AG04450 (cell line): ENCODE data around the gene LEMD2. TPM values are rescaled to one million over a fixed set of nuclear protein-coding genes. Genes with fewer than 3 reads are reported as not detected.

ENCODE experiments used
- CTCF ChIA-PET: fragments of 300-600, 350-600 bp; formaldehyde crosslinking; extraction: SDS; loops from one replicate; lab custom pipeline; 2022; ENCODE audit warnings: antibody characterized with exemption, inconsistent platforms; lab: Charles Lee
- POLR2A ChIA-PET: fragments of 350-600 bp; formaldehyde crosslinking; extraction: SDS; loops from one replicate; lab custom pipeline; 2021; ENCODE audit warnings: antibody characterized with exemption, inconsistent platforms; lab: Yijun Ruan, JAX
- DNase-seq: peaks from one replicate; pipeline ENCODE4 v3.0.0-alpha.2; 2011; ENCODE audit warnings: low read depth, low spot score
- H3K27ac ChIP-seq: one replicate; pipeline ENCODE4 v1.5.1; 2012; ENCODE audit warnings: low read depth, low read length, control low read depth
- H3K27me3 ChIP-seq: one replicate; pipeline ENCODE4 v1.6.0; 2012; ENCODE audit warnings: low read length; ENCODE audit not compliant: control insufficient read depth, insufficient read depth
- H3K4me3 ChIP-seq: 2 replicates; pipeline ENCODE4 v1.5.1; 2011; ENCODE audit warnings: mild to moderate bottlenecking, low read depth, low read length, control low read depth
- H3K9me3 ChIP-seq: 2 replicates; pipeline ENCODE4 v1.5.1; 2012; ENCODE audit warnings: low read length; ENCODE audit not compliant: control insufficient read depth, insufficient read depth
- polyA plus RNA-seq: library from polyadenylated mRNA; depleted of rRNA; stranded (reverse); fragments of >200 nt; gene quantifications from 2 replicates; pipeline ENCODE4 v1.2.3, GENCODE V29; 2011
- TF ChIP-seq, protein P1 (sequence below): IDR thresholded peaks from 2 replicates; pipeline ENCODE4 v1.5.1; 2011; ENCODE audit warnings: low read depth, low read length, control low read depth, inconsistent platforms

The LEMD2 gene
- polyA plus RNA-seq, 1 experiment: 47.4 TPM

DNA sequence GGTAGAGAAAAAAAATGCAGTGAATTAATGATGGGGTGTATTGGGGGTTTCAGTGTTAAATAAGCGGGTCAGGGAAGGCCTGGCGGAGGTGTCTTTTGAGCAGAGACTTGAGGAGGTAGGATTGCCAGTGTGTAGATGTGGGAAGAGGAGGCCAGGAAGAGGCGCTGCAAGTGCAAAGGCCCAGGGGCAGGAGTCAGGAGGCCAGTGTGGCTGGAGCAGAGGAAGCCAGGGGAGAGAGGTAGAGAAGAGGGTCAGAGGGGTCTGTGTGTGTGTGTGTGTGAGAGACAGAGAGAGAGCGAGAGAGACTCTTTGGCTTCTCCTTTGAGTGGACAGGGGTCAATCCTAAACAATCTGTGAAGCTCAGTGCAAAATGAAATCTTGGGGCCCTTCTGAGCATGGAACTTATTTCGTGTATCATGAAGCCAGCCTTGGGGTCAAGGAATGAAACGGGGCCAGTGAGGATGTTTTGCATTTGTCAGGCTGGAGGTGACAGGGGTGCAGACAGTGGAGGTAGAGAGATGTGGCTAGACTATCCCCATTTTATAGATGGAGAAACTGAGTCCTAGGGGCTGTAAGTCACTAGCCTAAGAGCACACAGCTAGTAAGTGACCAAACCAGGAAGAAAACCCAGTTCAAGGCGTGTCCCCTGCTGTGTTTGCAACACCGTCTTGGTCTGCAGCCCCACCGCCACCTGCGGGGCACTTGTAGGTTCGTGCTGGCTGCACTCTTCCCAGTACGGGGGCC is 32.5 kb downstream of the LEMD2 start:
- POLR2A ChIA-PET: no interaction called here
- CTCF ChIA-PET: interaction anchor here (0.6 to 4.6 kb wide), 4 partner anchors 12 to 171 kb away, joined by 3 to 21 read pairs (median 3); partner anchors contain the start of gene UQCC2
- Histone ChIP-seq H3K27ac (no peak overlapping the region), H3K4me3 (no peak overlapping the region), H3K9me3 (no peaks in the 10 kb centered on the region; the same call in 1 of the 2 replicates), H3K27me3 (peaks cover 5% of the 10 kb centered on the region)
- TF ChIP-seq, protein P1, sequence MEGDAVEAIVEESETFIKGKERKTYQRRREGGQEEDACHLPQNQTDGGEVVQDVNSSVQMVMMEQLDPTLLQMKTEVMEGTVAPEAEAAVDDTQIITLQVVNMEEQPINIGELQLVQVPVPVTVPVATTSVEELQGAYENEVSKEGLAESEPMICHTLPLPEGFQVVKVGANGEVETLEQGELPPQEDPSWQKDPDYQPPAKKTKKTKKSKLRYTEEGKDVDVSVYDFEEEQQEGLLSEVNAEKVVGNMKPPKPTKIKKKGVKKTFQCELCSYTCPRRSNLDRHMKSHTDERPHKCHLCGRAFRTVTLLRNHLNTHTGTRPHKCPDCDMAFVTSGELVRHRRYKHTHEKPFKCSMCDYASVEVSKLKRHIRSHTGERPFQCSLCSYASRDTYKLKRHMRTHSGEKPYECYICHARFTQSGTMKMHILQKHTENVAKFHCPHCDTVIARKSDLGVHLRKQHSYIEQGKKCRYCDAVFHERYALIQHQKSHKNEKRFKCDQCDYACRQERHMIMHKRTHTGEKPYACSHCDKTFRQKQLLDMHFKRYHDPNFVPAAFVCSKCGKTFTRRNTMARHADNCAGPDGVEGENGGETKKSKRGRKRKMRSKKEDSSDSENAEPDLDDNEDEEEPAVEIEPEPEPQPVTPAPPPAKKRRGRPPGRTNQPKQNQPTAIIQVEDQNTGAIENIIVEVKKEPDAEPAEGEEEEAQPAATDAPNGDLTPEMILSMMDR: no peak
- no peak for DNase-seq

DNA sequence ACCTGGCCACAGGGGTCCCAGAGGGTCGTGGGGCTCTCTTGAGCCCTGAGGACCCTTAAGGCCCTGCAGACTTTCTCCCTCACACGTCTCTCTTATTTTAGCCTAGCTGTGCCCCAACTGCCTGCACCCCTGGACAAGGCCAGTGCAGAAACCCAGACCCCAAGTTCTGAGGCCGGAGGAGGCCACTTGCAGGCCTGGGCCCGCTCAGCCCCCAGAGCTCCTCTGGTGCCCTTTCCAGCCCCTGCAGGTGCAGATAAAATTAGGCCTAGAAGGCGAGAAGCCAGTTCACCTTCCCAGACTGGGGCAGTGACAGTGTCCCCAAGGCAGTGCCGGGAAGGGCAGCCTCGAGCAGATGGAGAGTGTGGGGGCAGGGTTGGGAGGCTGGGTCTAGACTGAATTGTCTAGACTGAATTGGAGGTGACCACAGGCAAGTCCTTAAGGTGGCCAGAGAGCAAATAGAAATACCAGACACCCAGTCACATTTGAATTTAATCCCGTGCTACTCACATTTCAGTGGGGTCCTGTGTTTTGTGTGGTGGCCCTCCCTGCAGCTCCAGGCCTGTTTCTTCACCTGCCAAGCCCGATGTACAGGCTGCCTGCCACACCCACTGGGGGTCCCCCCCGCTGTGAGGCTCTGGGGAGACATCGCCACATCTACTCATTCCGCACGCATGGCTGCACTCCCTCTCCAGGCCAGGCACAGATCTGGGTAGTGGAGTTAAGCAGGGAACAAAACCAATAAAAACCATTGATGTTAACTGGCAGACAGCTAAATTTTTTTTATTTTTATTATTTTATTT is 33.7 kb downstream of the LEMD2 start:
- TF ChIP-seq, protein P1: no peak
- Histone ChIP-seq H3K9me3 (no peaks in the 10 kb centered on the region; the same call in 1 of the 2 replicates), H3K4me3 (no peak overlapping the region), H3K27me3 (peaks cover 5% of the 10 kb centered on the region), H3K27ac (no peak overlapping the region)
- CTCF ChIA-PET: interaction anchor here (0.8 to 4.6 kb wide), 2 partner anchors 11 to 12 kb away, joined by 4 to 21 read pairs; no protein-coding TSS in a partner anchor
- POLR2A ChIA-PET: no interaction called here
- no peak for DNase-seq

DNA sequence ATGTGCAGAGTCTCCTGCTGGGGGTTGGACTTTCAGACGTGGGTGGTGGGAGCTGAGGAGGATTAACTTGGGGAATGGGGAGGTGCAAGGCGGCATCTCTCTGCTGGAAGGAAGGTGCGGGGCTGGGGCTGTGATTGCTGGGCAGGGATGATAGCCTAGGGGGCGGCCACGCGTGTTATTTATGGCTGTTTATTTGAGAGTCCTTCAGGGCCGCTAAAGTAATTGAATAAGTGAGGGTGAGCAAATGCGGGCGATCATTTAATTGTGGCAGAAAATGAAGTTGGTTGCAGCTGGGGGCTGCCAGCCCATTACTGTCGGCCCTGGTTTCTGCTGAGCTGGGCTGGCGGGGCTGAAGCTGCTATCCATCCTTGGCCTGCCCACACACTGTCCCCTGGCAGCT is 34.7 kb downstream of the LEMD2 start:
- ChIA-PET CTCF (no interaction called here), POLR2A (no interaction called here)
- Histone ChIP-seq H3K27ac (no peak overlapping the region), H3K4me3 (no peak overlapping the region), H3K9me3 (no peaks in the 10 kb centered on the region; the same call in 1 of the 2 replicates), H3K27me3 (peaks cover 5% of the 10 kb centered on the region)
- TF ChIP-seq, protein P1: no peak
- DNase-seq: no peak

DNA sequence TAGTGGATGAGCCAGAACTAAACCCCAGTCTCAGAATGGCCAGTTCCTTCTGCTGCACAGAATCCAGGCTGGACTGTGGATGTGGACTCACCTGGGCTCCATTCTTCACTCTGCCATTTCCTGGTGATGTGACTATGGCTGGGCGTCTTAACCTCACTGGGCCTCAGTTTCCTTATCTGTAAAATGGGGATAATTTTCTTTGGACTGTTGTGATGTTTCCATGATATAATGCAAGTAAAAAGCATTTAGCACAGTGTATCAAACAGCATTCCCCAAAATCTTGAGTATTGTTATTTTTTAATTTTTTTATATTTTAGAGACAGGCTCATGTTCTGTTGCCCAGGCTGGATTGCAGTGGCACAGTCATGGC is 36.3 kb downstream of the LEMD2 start:
- CTCF ChIA-PET: interaction anchor here (2.9 kb wide), 1 partner anchor 19 kb away, joined by 10 read pairs; no protein-coding TSS in a partner anchor
- no peak overlapping the region for H3K27ac ChIP-seq
- TF ChIP-seq, protein P1: no peak
- POLR2A ChIA-PET: no interaction called here
- peaks cover 8% of the 10 kb centered on the region for H3K27me3 ChIP-seq
- no peaks in the 10 kb centered on the region; the same call in 1 of the 2 replicates for H3K9me3 ChIP-seq
- no peak for DNase-seq
- no peak overlapping the region for H3K4me3 ChIP-seq
